Measurements from ENCODE around the gene CEP170B.

The CEP170B gene

GRCh38 chr14:104866451-104867370 lies 1.6 kb downstream of the CEP170B start:
- in situ Hi-C loops (cut with MboI; ENCODE audit: low sequenced_read_pairs): no loop called here

DNA sequence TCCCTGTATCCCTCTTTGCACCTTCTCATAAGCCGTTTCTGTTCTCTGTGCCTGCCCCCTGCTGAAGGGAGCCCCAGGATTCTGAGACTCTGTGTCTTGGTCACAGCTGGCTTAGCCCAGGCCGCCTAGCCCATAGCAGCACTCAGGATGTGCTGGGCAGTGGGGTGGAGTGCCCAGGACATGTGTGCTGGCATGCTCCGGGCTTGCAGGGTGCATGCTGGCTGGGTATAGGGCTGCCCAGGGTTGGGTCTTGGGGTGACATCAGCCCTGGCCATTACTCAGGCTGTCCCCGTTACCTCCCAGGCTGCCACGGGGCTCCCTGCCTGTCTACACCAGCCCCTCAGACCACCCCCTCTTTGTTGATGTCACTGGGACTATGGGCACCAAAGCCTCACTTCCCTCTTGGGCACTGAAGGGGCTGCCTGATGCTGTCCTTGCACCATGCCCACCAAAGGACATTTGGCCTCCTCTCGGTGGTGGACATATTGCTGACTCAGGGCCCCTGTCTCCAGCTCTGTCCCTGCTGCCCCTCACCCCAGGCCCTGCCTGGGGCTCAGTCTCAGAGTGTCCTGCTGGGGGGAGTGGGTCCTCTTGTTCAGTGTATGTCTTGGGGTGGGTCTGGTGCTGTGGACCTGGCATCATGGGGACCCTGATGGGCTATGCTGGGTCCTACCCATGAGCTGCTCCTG lies 2.4 kb downstream of the CEP170B start:
- in situ Hi-C loops (cut with MboI; ENCODE audit: low sequenced_read_pairs): no loop called here

DNA sequence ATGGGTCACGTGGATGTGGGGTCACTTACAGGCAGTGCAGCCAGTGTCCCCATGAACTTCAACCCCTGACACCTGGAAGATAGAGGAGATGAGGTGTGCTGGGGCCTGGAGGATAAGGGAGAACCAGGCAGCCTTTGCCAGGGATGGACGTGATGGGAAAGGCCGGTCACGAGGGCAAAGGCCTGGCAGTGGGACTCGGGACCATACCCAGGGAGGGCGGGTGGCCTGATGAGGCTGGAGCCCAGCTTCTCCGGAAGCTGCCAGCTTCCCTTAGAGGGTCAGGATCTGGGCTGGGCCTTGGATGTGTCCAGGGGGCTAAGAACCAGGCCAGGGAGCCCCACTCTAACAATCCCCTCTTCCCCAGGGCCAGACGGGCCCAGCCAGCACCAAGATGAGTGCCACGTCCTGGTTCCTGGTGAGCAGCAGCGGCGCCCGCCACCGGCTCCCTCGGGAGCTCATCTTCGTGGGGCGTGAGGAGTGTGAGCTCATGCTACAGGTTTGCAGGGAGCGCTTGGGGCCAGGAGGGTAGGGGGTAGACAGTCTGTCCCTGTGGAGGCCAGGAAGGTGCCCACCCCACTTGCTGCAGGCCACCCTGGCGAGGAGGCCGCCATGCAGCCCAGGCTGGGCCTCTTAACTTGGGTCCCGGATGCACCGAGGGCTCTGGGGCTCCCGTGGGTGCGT lies 3.1 kb downstream of the CEP170B start:
- in situ Hi-C loops (cut with MboI; ENCODE audit: low sequenced_read_pairs): no loop called here

- in situ Hi-C loops (cut with MboI; ENCODE audit: low sequenced_read_pairs): no loop called here
Observed at GRCh38 chr14:104868811-104869572, 3.9 kb downstream of the CEP170B start.

GRCh38 chr14:104869669-104870367 lies 4.8 kb downstream of the CEP170B start:
- in situ Hi-C loops (cut with MboI; ENCODE audit: low sequenced_read_pairs): no loop called here

GRCh38 chr14:104870368-104871144 lies 5.5 kb downstream of the CEP170B start:
- in situ Hi-C loops (cut with MboI; ENCODE audit: low sequenced_read_pairs): no loop called here

DNA sequence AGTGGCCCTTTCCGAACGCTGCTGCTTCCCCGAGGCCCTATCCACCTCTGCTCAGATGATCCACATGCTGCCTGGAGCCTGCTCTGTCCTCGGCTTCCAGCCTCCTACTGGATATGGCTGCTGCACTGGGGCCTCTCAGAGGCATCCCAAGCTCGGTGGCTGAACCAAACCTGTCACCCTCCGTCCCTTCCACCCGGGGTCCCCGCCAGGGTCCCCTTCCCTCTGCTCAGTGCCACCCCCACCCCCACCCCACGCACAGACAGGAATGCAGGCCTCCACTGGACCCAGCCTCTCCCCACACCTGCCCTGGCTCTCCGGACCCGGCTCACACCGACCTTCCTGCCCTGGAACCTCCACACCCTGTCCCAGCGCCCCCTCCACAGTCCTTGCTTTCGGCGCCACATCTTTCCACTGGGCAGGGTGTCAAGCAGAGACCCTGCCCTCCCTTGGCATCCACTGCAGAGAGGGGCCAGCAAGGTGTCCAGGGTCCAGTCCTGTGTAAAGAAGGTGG lies 6.1 kb downstream of the CEP170B start:
- in situ Hi-C loops (cut with MboI; ENCODE audit: low sequenced_read_pairs): no loop called here

- in situ Hi-C loops (cut with MboI; ENCODE audit: low sequenced_read_pairs): no loop called here
Observed at GRCh38 chr14:104871656-104872468, 6.8 kb downstream of the CEP170B start.

DNA sequence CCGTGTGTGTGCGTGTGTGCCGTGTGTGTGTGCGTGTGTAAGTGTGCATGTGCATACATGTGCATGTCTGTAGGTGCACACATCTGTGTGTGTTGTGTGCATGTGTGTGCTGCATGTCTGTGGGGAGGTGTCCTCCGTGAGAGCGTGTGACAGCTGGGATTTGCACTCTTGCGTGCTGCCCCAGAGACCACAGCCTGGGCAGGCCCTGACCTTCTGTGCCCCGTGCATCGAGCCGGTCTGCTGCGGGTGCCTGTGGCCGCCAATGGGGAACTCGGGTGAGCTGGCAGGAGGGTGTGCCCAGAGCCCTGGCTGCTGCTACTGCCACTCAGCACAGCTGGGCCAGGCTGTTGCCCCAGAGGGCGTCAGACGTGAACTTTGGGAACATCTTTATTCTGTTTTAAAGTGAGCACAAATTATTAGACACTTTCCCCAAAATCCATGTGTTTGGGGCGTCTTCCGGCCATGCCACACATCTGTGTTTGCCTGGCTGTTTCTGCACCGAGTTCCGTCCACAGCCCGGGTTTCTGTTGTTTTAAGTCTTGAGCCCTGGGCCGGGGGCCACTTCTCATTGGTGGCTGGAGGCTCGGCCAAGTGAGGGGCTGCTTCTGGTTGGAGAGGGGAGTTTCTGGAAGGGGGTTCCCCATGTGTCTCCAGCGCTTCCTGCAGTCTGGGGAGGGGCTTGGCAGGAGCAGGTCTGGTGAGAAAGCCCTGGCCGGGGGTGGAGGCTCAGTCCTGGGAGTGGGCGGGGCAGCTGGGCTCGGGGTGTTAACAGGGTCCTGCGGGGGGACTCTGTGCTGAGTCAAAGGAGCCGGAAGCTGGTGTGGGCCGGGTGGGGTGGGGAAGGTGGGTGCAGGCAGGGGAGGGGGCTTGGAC lies 7.6 kb downstream of the CEP170B start:
- in situ Hi-C loops (cut with MboI; ENCODE audit: low sequenced_read_pairs): no loop called here

GRCh38 chr14:104873380-104874055 lies 8.4 kb downstream of the CEP170B start:
- in situ Hi-C loops (cut with MboI; ENCODE audit: low sequenced_read_pairs): no loop called here

- in situ Hi-C loops (cut with MboI; ENCODE audit: low sequenced_read_pairs): no loop called here
Observed at GRCh38 chr14:104874110-104874531, 9.1 kb downstream of the CEP170B start.

GRCh38 chr14:104874571-104875411 lies 9.7 kb downstream of the CEP170B start:
- in situ Hi-C loops (cut with MboI; ENCODE audit: low sequenced_read_pairs): no loop called here

DNA sequence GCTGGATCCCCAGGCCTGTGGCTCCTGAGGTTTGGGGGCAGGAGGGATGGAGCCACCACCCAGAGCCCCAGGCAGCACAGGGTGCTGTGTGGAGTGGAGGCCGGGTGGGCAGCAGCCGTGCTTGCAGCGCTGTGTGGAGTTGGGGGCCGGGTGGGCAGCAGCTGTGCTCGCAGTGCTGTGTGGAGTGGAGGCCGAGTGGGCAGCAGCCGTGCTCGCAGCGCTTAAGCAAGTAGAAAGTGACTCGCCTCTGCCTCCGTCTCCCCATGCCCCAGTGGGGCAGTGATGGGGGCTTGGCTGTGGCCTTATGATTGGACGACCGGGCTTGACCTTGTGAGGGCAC lies 10.3 kb downstream of the CEP170B start:
- in situ Hi-C loops (cut with MboI; ENCODE audit: low sequenced_read_pairs): no loop called here

GRCh38 chr14:104875811-104876210 lies 10.7 kb downstream of the CEP170B start:
- in situ Hi-C loops (cut with MboI; ENCODE audit: low sequenced_read_pairs): no loop called here

DNA sequence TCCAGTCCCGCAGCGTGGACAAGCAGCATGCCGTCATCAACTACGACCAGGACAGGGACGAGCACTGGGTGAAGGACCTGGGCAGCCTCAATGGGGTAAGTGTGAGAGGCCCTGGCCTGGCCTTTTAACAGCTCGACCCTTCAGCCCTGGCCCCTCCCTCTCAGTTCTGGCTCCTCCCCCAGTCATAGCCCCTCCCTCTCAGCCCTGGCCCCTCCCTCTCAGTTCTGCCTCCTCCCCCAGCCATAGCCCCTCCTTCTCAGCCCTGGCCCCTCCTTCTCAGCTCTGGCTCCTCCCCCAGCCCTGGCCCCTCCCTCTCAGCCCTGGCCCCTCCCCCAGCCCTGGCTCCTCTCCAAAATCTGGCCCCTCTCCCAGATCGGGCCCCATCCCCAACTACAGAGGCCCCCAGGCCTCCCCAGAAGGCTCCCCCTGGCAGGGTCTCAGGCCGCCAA lies 11.2 kb downstream of the CEP170B start:
- in situ Hi-C loops (cut with MboI; ENCODE audit: low sequenced_read_pairs): no loop called here
